DOHH2 (cell line): ENCODE results near the gene CACNA2D3.

ENCODE experiments used
- H3F3A ChIP-seq: fragments of 200-600 bp; sonication (generic), shearing (Covaris generic); 2 replicates; pipeline ENCODE4 v1.6.0; 2016; ENCODE audit warnings: antibody characterized with exemption, mild to moderate bottlenecking; ENCODE audit not compliant: control insufficient read depth, insufficient read depth
- H3K27ac ChIP-seq: fragments of 200-600 bp; sonication (generic); 2 replicates; pipeline ENCODE4 v1.5.1; 2014; ENCODE audit warnings: low read depth, mild to moderate bottlenecking, low read length, moderate library complexity
- H3K27me3 ChIP-seq: fragments of 200-600 bp; sonication (generic); 2 replicates; pipeline ENCODE4 v1.6.1; 2014; ENCODE audit warnings: mild to moderate bottlenecking, low read length, mixed read lengths; ENCODE audit not compliant: control insufficient read depth
- H3K36me3 ChIP-seq: fragments of 200-600 bp; sonication (generic); 2 replicates; pipeline ENCODE4 v1.6.1; 2014; ENCODE audit warnings: mild to moderate bottlenecking, low read length, moderate library complexity, mixed read lengths; ENCODE audit not compliant: control insufficient read depth
- H3K4me1 ChIP-seq: fragments of 200-600 bp; sonication (generic); 2 replicates; pipeline ENCODE4 v1.6.1; 2014; ENCODE audit warnings: mild to moderate bottlenecking, low read length, mixed read lengths; ENCODE audit not compliant: control insufficient read depth
- H3K4me2 ChIP-seq: fragments of 200-600 bp; sonication (generic); 2 replicates; pipeline ENCODE4 v1.6.0; 2014; ENCODE audit warnings: mild to moderate bottlenecking, low read length, moderate library complexity
- H3K4me3 ChIP-seq: fragments of 200-600 bp; sonication (generic); 2 replicates; pipeline ENCODE4 v1.5.1; 2014; ENCODE audit warnings: mild to moderate bottlenecking, low read length, mixed read lengths
- H3K79me2 ChIP-seq: fragments of 200-600 bp; sonication (generic); 2 replicates; pipeline ENCODE4 v1.6.1; 2014; ENCODE audit warnings: mild to moderate bottlenecking, low read length, mixed read lengths; ENCODE audit not compliant: control insufficient read depth
- H3K9me2 ChIP-seq: fragments of 200-600 bp; sonication (generic); replicated peaks from 2 replicates; pipeline ENCODE4 v1.6.1; 2014; ENCODE audit warnings: mild to moderate bottlenecking, low read length, mixed read lengths; ENCODE audit not compliant: control insufficient read depth
- H3K9me3 ChIP-seq: fragments of 200-600 bp; sonication (generic); 2 replicates; pipeline ENCODE4 v1.6.1; 2014; ENCODE audit warnings: antibody characterized with exemption, low read length, mixed read lengths; ENCODE audit not compliant: control insufficient read depth, insufficient read depth
- H4K20me1 ChIP-seq: fragments of 200-600 bp; sonication (generic); 2 replicates; pipeline ENCODE4 v1.6.0; 2014; ENCODE audit warnings: low read depth, mild to moderate bottlenecking, antibody characterized with exemption, low read length, moderate library complexity; ENCODE audit not compliant: control insufficient read depth, insufficient read depth
- EZH2phosphoT487 ChIP-seq: fragments of 200-600 bp; sonication (generic); IDR thresholded peaks from 2 replicates; pipeline ENCODE4 v1.6.1; 2017; ENCODE audit warnings: borderline replicate concordance, mild to moderate bottlenecking, antibody characterized with exemption, low read length, moderate library complexity, mixed read lengths
- TF ChIP-seq, protein P1 (sequence below): fragments of 200-600 bp; sonication (generic); IDR thresholded peaks from one replicate; pipeline ENCODE4 v1.5.1; 2014; ENCODE audit warnings: antibody characterized with exemption, mild to moderate bottlenecking, low read depth, low read length; ENCODE audit not compliant: poor library complexity, severe bottlenecking

CACNA2D3 gene

DNA sequence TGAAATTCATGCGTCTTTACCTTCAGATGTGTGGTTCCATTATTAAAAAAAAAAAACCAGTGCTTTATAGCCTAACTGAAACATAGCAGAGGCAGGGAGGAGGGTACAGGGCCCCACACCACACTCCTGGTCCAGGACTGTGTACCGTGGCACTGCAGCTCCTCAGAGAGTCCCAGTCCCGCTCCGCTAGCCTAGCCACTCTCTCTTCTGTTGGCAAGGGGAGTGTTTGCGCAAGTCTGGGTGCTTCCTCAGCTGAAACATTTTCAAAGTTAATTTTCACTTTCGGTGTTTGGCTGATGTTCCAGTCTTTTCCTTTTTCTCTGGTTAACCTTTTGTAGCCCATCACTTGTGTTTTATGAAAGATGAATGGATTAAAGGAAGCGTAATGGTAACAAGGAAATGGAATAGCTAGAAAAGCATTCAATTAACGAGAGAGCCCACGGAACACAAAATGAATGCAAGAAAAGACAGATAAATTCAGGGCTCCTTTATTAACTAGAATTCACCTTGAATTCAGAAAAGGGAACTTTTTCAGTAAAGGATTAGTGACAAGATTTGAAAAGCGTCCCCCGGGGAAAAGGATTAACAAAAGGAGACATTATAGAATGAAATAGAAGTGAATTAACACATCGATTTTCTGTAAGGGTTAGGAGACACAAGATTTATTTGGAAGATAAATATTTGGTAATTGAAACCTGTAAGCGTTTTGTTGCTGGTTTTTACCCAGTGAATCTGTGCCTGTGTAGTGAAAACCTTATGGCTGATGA lies 177.0 kb downstream of the CACNA2D3 start:
- no peak overlapping the region for H3K4me3 ChIP-seq
- H3K27ac ChIP-seq: no peak overlapping the region
- no peaks in the 10 kb centered on the region for H3K27me3 ChIP-seq
- H3K9me2 ChIP-seq: no peaks in the 10 kb centered on the region
- no peaks in the 10 kb centered on the region for H4K20me1 ChIP-seq
- no peaks in the 10 kb centered on the region for H3K79me2 ChIP-seq
- H3K9me3 ChIP-seq: no peaks in the 10 kb centered on the region
- H3K4me2 ChIP-seq: no peak overlapping the region
- no peak for TF ChIP-seq EZH2phosphoT487
- TF ChIP-seq, protein P1, sequence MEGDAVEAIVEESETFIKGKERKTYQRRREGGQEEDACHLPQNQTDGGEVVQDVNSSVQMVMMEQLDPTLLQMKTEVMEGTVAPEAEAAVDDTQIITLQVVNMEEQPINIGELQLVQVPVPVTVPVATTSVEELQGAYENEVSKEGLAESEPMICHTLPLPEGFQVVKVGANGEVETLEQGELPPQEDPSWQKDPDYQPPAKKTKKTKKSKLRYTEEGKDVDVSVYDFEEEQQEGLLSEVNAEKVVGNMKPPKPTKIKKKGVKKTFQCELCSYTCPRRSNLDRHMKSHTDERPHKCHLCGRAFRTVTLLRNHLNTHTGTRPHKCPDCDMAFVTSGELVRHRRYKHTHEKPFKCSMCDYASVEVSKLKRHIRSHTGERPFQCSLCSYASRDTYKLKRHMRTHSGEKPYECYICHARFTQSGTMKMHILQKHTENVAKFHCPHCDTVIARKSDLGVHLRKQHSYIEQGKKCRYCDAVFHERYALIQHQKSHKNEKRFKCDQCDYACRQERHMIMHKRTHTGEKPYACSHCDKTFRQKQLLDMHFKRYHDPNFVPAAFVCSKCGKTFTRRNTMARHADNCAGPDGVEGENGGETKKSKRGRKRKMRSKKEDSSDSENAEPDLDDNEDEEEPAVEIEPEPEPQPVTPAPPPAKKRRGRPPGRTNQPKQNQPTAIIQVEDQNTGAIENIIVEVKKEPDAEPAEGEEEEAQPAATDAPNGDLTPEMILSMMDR: no peak
- no peaks in the 10 kb centered on the region for H3F3A ChIP-seq
- no peaks in the 10 kb centered on the region for H3K36me3 ChIP-seq
- no peaks in the 10 kb centered on the region for H3K4me1 ChIP-seq

DNA sequence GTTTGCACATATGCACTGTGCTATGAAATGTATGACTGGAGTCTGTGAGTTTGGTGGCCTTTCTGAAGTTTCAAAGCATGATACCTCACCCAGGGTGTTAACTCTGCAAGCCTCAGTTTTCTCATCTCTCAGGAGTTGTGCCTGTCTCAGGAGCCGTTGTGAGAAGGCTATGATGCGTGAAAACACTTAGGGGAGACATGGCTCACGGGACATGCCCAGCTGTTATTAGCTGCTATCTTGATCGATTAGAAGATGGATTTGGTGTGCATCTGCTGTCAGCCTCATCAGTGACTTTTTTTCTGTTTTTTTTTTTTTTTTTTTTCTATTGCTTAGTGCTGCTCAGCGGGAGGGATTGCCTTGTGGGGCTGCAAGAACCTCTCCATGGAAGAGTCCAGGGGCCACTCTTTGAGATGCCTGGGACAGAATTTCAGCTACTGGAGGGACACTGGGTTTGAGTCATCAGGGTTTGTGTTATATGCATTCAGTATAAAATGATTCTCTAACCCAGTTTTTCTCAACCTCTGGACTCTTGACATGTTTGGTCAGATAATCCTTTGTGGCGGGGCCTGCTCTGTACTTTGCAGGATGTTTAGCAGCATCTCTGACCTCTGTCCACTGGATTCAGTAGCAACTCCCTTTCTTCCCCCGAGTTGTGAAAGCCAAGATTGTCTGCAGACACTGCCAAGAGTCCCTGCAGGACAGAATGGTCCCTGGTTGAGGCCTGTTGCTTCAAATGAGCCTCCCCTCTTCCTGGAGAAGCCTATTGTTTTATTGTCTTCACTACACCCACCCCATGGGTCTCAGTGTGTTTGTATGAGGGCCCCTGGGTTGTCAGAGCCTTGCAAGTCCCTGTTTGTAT lies 181.4 kb downstream of the CACNA2D3 start:
- no peaks in the 10 kb centered on the region for H3K27me3 ChIP-seq
- H3K79me2 ChIP-seq: no peaks in the 10 kb centered on the region
- no peaks in the 10 kb centered on the region for H3K4me1 ChIP-seq
- H3K27ac ChIP-seq: no peak overlapping the region
- no peaks in the 10 kb centered on the region for H3K9me2 ChIP-seq
- TF ChIP-seq, protein P1: no peak
- TF ChIP-seq EZH2phosphoT487: no peak
- no peak overlapping the region for H3K4me3 ChIP-seq
- H4K20me1 ChIP-seq: no peaks in the 10 kb centered on the region
- no peaks in the 10 kb centered on the region for H3K36me3 ChIP-seq
- no peaks in the 10 kb centered on the region for H3F3A ChIP-seq
- no peak overlapping the region for H3K4me2 ChIP-seq
- no peaks in the 10 kb centered on the region for H3K9me3 ChIP-seq

DNA sequence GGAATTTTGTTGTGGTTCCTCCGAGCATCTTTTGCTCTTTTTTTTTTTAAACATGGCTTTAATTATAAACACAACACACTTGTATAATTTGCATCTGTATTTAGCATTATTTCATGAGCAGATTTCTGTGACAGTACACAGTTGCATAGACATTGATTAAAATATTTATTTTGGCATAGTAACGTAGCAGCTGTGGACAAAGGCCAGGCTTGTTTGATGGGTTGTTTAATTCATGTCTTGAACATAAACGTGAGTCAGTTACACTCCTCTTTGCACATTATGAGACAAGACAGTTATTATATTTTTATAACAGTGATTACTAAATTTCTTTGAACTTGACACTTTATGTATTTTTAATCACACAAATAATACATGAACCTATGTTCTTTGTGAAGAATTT lies 182.5 kb downstream of the CACNA2D3 start:
- Histone ChIP-seq H4K20me1 (no peaks in the 10 kb centered on the region), H3K4me1 (no peaks in the 10 kb centered on the region), H3F3A (no peaks in the 10 kb centered on the region), H3K4me2 (no peak overlapping the region), H3K36me3 (no peaks in the 10 kb centered on the region), H3K9me3 (no peaks in the 10 kb centered on the region), H3K79me2 (no peaks in the 10 kb centered on the region), H3K27ac (no peak overlapping the region), H3K27me3 (no peaks in the 10 kb centered on the region), H3K9me2 (no peaks in the 10 kb centered on the region), H3K4me3 (no peak overlapping the region)
- TF ChIP-seq, protein P1: no peak
- TF ChIP-seq EZH2phosphoT487: no peak
